BJ (cell line): ENCODE results near the gene EML6. TPM values are rescaled to one million over a fixed set of nuclear protein-coding genes. Genes with fewer than 3 reads are reported as not detected.

Experiments used
- CTCF ChIA-PET: fragments of 350-600 bp; formaldehyde crosslinking; extraction: SDS; loops from one replicate; lab custom pipeline; 2021; ENCODE audit warnings: antibody characterized with exemption, inconsistent platforms; lab: Yijun Ruan, JAX
- POLR2A ChIA-PET: fragments of 300-600 bp; sonication (Branson Sonifier 250); formaldehyde crosslinking; extraction: SDS; loops from one replicate; lab custom pipeline; 2021; ENCODE audit warnings: antibody characterized with exemption; lab: Charles Lee
- DNase-seq: peaks from one replicate; pipeline ENCODE4 v3.0.0-alpha.2; 2011; ENCODE audit warnings: low read depth
- H3K27me3 ChIP-seq: 2 replicates; pipeline ENCODE4 v1.6.0; 2011; ENCODE audit warnings: low read length; ENCODE audit not compliant: control insufficient read depth, insufficient read depth
- H3K36me3 ChIP-seq: 2 replicates; pipeline ENCODE4 v1.5.1; 2011; ENCODE audit warnings: low read length; ENCODE audit not compliant: control insufficient read depth, insufficient read depth
- H3K4me3 ChIP-seq: 2 replicates; pipeline ENCODE4 v1.5.1; 2011; ENCODE audit warnings: low read depth, mild to moderate bottlenecking, control low read depth, low read length
- CTCF ChIP-seq: IDR thresholded peaks from 2 replicates; pipeline ENCODE4 v1.5.1; 2011; ENCODE audit warnings: low read depth, mild to moderate bottlenecking, control low read depth, inconsistent platforms, low read length, moderate library complexity; ENCODE audit not compliant: insufficient read depth
- polyA plus RNA-seq: library from polyadenylated mRNA; depleted of rRNA; stranded (reverse); fragments of >200 nt; gene quantifications from 2 replicates; pipeline ENCODE4 v1.2.3, GENCODE V29; 2011

Gene EML6
- polyA plus RNA-seq, 1 experiment: 0.18 TPM

- no peak for DNase-seq
- H3K4me3 ChIP-seq: no peak overlapping the region
- ChIA-PET CTCF (interaction anchor here (1.0 to 1.2 kb wide), 2 partner anchors 8 to 276 kb away, joined by 3 to 5 read pairs; no protein-coding TSS in a partner anchor), POLR2A (no interaction called here)
- no peaks in the 10 kb centered on the region for H3K36me3 ChIP-seq
- H3K27me3 ChIP-seq: peaks cover 3% of the 10 kb centered on the region; the same call in 1 of the 2 replicates
- TF ChIP-seq CTCF: no peak
These were observed 171.0 kb downstream of the EML6 start for GRCh38 chr2:54894467-54894866.

DNA sequence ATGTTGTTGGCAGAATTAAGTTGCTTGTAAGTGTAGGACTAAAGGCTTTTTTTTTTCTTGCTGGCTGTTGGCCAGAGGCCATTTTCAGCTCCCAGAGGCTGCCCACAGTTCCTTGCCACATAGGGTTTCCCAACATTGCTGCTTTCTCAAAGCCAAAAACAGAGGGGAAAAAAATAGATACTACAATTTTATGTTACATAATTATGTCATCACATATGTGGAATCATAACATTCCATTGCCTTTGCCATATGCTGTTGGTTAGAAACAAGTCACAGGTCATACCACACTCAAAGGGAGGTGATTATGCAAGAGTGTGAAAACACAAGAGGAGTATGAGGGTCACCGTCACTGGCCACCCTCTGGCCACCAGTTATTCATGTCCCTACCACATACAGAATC, 172.3 kb downstream of the EML6 start:
- no peak for TF ChIP-seq CTCF
- no peak overlapping the region for H3K4me3 ChIP-seq
- DNase-seq: no peak
- CTCF ChIA-PET: interaction anchor here (1.2 kb wide), 1 partner anchor 9 kb away, joined by 3 read pairs; no protein-coding TSS in a partner anchor
- POLR2A ChIA-PET: no interaction called here
- H3K36me3 ChIP-seq: no peaks in the 10 kb centered on the region
- H3K27me3 ChIP-seq: no peaks in the 10 kb centered on the region

- POLR2A ChIA-PET: no interaction called here
- CTCF ChIA-PET: interaction anchor here (0.6 to 7.2 kb wide), 7 partner anchors 19 to 275 kb away, joined by 3 to 184 read pairs (median 4); no protein-coding TSS in a partner anchor
These were observed 174.2 kb downstream of the EML6 start for GRCh38 chr2:54897420-54898310.

DNA sequence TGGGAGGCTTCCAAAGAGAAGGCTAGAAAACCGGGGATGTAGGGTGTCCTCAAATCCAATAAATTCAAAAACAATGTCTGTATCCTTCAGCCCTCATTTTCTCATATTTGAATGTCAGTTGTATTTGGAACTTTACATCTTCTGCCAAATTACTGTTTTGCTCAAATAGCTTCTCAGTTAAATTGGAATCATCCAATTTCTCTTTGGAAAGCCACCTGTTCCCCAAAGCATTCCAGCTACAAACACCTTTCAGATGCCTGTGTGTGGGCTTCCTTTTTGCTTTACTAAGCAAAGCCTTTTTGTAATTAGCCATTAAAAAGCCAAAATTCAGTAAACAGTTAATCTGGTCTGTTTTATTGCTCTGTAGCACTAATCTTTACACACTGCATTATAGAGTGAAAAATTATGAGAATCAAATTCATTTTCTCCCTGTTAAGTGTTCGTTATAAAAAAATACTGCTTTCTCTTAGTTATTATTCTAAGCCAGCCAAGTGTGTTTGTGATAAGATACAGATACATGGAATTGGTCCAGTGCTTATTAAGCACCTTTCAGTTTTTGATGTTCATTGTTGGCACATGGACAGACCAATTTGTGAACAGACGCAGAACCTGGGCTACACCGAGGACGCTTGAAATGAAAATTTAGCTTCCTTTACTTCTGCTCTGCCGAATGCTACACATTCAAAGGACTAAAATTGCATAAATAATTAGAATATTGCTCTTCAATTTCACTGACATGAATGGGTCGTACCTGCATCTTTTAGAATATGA, 175.2 kb downstream of the EML6 start:
- no peak for TF ChIP-seq CTCF
- no peaks in the 10 kb centered on the region for H3K27me3 ChIP-seq
- ChIA-PET POLR2A (no interaction called here), CTCF (interaction anchor here (0.8 to 7.2 kb wide), 12 partner anchors 20 to 325 kb away, joined by 3 to 184 read pairs (median 4); no protein-coding TSS in a partner anchor)
- no peaks in the 10 kb centered on the region for H3K36me3 ChIP-seq
- no peak for DNase-seq
- H3K4me3 ChIP-seq: no peak overlapping the region

More at GRCh38 chr2:54897420-54898310, 174.2 kb downstream of the EML6 start:
- no peak overlapping the region for H3K4me3 ChIP-seq
- no peak for DNase-seq
- no peak for TF ChIP-seq CTCF
- H3K27me3 ChIP-seq: no peaks in the 10 kb centered on the region
- H3K36me3 ChIP-seq: no peaks in the 10 kb centered on the region
